Body of pancreas (tissue), 4 donors: ENCODE measurements around the gene RIN3. TPM values are rescaled to one million over a fixed set of nuclear protein-coding genes. Genes with fewer than 3 reads are reported as not detected.

Experiments used
- ATAC-seq: fragments of 150-250 bp; one replicate; pipeline ENCODE4 v1.9.1; 2016
- DNase-seq, 4 donors: peaks; one replicate each; pipeline ENCODE4 v3.0.0-alpha.2; 2019
- H3K27ac ChIP-seq, 4 donors: fragments of 200-600 bp; sonication (generic); 1 replicate in 3 of 4; 2 replicates in 1 of 4; pipeline versions ENCODE4 v1.5.1 to v1.6.1; 2016 to 2019; ENCODE audit warnings: mild to moderate bottlenecking in 1 of 4, mixed read lengths in 1 of 4, moderate library complexity in 1 of 4
- H3K27me3 ChIP-seq, 2 donors: fragments of 200-600 bp; sonication (generic); one replicate each; pipeline ENCODE4 v1.6.0; 2016; ENCODE audit warnings: mild to moderate bottlenecking in 1 of 2
- H3K36me3 ChIP-seq, 2 donors: fragments of 200-600 bp; sonication (generic); replicated peaks in 1 of 2; 2 replicates each; pipeline ENCODE4 v1.5.1; 2016; ENCODE audit warnings: low read depth in 2 of 2; ENCODE audit not compliant: insufficient read depth in 1 of 2
- H3K4me1 ChIP-seq: fragments of 200-600 bp; sonication (generic); one replicate; pipeline ENCODE4 v1.6.0; 2016
- H3K4me3 ChIP-seq, 2 donors: fragments of 200-600 bp; sonication (generic); 1 replicate in 1 of 2; 2 replicates in 1 of 2; pipeline ENCODE4 v1.5.1; 2016 to 2019
- H3K9me3 ChIP-seq, 3 donors: fragments of 200-600 bp; sonication (generic); 1 replicate in 2 of 3; 2 replicates in 1 of 3; pipeline ENCODE4 v1.5.1; 2016
- CTCF ChIP-seq, 7 experiments: fragments of 450-650 bp in 4 of 7; fragments of 200-600 bp in 3 of 7; sonication (generic) in 3 of 7; IDR thresholded peaks; one replicate each; pipeline ENCODE4 v1.5.1; 2016 to 2019; ENCODE audit warnings: antibody characterized with exemption in 7 of 7
- POLR2A ChIP-seq, 3 donors: fragments of 450-650 bp; IDR thresholded peaks; one replicate each; pipeline ENCODE4 v1.6.1; 2016; ENCODE audit warnings: antibody characterized with exemption in 3 of 3, mild to moderate bottlenecking in 2 of 3
- WGBS, 2 donors: methylation state at CpG; one replicate each; pipeline ENCODE4 v1.1.5; 2017; 5-methylcytosine and 5-hydroxymethylcytosine counted together
- intact Hi-C: fragments of 100-400 bp; cut with DNase I; formaldehyde crosslinking; loops from one replicate; pipeline ENCODE4 v1.15.1; 2023
- total RNA-seq, 2 donors: library from RNA; depleted of rRNA; stranded (reverse); fragments of >200 nt; gene quantifications; one replicate each; pipeline ENCODE4 v1.1.0, GENCODE V29; 2016

The RIN3 gene
- total RNA-seq, 2 donors from 2014 or later: 2.6 to 3.3 TPM

- DNase-seq (no peak), ATAC-seq (no peak)
- intact Hi-C loops: no loop called here
- 63 to 75% methylated on average over 5 of the region's 5 CpGs for WGBS, 2 donors
- Histone ChIP-seq H3K27me3 (peaks cover 0 to 13% of the 10 kb centered on the region in 2 donors), H3K9me3 (no peaks in the 10 kb centered on the region), H3K4me3 (no peak overlapping the region), H3K36me3 (no peaks in the 10 kb centered on the region), H3K27ac (no peak overlapping the region), H3K4me1 (peaks cover 13% of the 10 kb centered on the region)
- no peak for TF ChIP-seq CTCF (IDR thresholded peaks at IDR 0.05)
- no peak for TF ChIP-seq POLR2A (IDR thresholded peaks at IDR 0.05)
These were observed 2.2 kb downstream of the RIN3 start for GRCh38 chr14:92515546-92516343.

DNA sequence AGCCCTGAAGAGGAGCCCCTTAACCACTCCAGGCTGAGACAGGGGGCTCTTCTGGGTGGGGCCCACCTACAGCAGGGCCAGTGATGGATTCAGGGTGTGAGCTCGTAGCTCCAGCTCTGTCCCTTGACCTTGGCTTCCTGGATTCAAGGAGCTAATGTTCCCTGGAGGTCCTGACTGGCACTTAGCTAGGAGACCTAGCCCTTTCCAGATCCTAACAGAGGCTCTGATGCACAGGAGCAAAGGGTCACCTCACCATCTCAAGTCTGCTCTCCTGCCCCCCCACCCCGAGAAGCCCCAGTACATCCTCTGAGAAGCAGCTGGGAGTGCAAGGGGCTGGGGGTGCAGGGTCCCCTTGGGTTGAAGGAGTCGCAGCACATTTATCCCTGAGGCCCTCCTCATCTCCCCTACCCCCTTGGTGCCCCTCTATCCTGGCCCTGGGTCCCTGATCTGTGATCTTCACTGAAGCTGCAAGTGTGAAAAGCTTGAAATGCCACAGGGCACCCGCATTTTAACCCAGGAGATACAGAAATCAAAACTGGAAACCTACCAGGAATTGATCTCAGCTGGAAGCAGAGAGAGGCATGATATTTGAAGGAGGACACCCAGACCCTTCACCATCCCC, 2.9 kb downstream of the RIN3 start:
- no peak overlapping the region for H3K27ac ChIP-seq
- H3K36me3 ChIP-seq: no peaks in the 10 kb centered on the region
- H3K9me3 ChIP-seq: no peaks in the 10 kb centered on the region
- TF ChIP-seq CTCF (IDR thresholded peaks at IDR 0.05): no peak
- no peak for TF ChIP-seq POLR2A (IDR thresholded peaks at IDR 0.05)
- 57 to 60% methylated on average over 2 to 4 of the region's 4 CpGs for WGBS, 2 donors
- peaks cover 0 to 13% of the 10 kb centered on the region in 2 donors for H3K27me3 ChIP-seq
- ATAC-seq: no peak
- intact Hi-C loops: no loop called here
- H3K4me3 ChIP-seq: no peak overlapping the region
- no peak for DNase-seq
- H3K4me1 ChIP-seq: peaks cover 13% of the 10 kb centered on the region

DNA sequence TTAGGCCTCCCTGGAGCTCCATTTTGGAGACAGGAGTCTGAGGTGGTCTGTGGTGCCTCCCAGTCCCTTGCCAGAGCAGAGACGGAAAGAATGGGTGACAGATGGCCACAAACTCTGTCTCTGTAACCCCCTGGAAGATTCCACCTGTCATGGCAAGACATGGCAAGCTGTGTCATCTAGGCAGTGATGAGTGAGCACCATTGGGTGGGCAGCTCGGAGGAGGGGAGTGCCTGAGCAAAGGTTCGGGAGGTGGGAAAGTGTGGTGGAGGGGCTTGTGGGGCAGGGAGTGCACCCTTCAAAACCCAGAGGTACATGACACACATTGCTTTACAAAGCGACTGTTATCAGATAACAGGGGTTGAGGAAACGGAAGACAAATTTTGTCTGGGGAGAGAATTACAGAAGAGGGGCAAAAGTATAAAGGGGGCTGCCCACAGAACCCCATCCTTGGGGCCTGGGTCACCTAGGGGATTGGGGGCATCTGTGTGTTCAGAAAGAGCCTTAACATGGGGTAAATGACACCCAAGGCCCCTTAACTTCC, 3.5 kb downstream of the RIN3 start:
- Histone ChIP-seq H3K4me3 (no peak overlapping the region), H3K27me3 (peaks cover 0 to 13% of the 10 kb centered on the region in 2 donors), H3K36me3 (no peaks in the 10 kb centered on the region), H3K4me1 (peaks cover 13% of the 10 kb centered on the region), H3K27ac (no peak overlapping the region), H3K9me3 (no peaks in the 10 kb centered on the region)
- no peak for ATAC-seq
- intact Hi-C loops: no loop called here
- no peak for DNase-seq
- 60 to 62% methylated on average over 5 of the region's 5 CpGs for WGBS, 2 donors
- TF ChIP-seq POLR2A (IDR thresholded peaks at IDR 0.05) (no peak), CTCF (IDR thresholded peaks at IDR 0.05) (no peak)

GRCh38 chr14:92517761-92518160, 4.2 kb downstream of the RIN3 start:
- WGBS, 2 donors: 41 to 44% methylated on average over 2 of the region's 2 CpGs
- Histone ChIP-seq H3K27me3 (peaks cover 0 to 13% of the 10 kb centered on the region in 2 donors), H3K4me3 (no peak overlapping the region), H3K9me3 (no peaks in the 10 kb centered on the region), H3K36me3 (no peaks in the 10 kb centered on the region), H3K27ac (no peak overlapping the region), H3K4me1 (peaks cover 13% of the 10 kb centered on the region)
- DNase-seq (no peak), ATAC-seq (no peak)
- intact Hi-C loops: no loop called here
- TF ChIP-seq POLR2A (IDR thresholded peaks at IDR 0.05): no peak
- TF ChIP-seq CTCF (IDR thresholded peaks at IDR 0.05): no peak
